Keratinocyte (primary cell): ENCODE data around the gene LDB2. TPM values are rescaled to one million over a fixed set of nuclear protein-coding genes. Genes with fewer than 3 reads are reported as not detected.

ENCODE experiments used
- DNase-seq: peaks from one replicate; pipeline ENCODE4 v3.0.0-alpha.2; 2011; ENCODE audit warnings: low read depth, missing footprints, low spot score
- FAIRE-seq: peaks from 2 replicates; lab custom pipeline; 2011; peaks lifted over from hg19 to GRCh38; lab: Jason Lieb, UNC
- H2AFZ ChIP-seq: 2 replicates; pipeline ENCODE4 v1.6.0; 2012; ENCODE audit warnings: low read length, control low read depth, inconsistent platforms; ENCODE audit not compliant: control insufficient read depth
- H3K27ac ChIP-seq: 2 replicates; pipeline ENCODE4 v1.5.1; 2011; ENCODE audit warnings: low read length; ENCODE audit not compliant: control insufficient read depth, insufficient read depth
- H3K27me3 ChIP-seq: 3 replicates; pipeline ENCODE4 v1.6.0; 2011; ENCODE audit warnings: low read length; ENCODE audit not compliant: control insufficient read depth, insufficient read depth; ENCODE audit errors: extremely low read depth
- H3K36me3 ChIP-seq, 2 experiments: 2 replicates in 1 of 2; 3 replicates in 1 of 2; pipeline ENCODE4 v1.5.1; 2011; ENCODE audit warnings: low read length in 2 of 2, mild to moderate bottlenecking in 1 of 2; ENCODE audit not compliant: control insufficient read depth in 2 of 2, insufficient read depth in 2 of 2; ENCODE audit errors: extremely low read depth in 1 of 2
- H3K4me1 ChIP-seq: 3 replicates; pipeline ENCODE4 v1.5.1; 2011; ENCODE audit warnings: low read length; ENCODE audit not compliant: control insufficient read depth, insufficient read depth; ENCODE audit errors: extremely low read depth
- H3K4me2 ChIP-seq: 3 replicates; pipeline ENCODE4 v1.6.0; 2011; ENCODE audit warnings: low read depth, low read length; ENCODE audit not compliant: control insufficient read depth, insufficient read depth; ENCODE audit errors: extremely low read depth
- H3K4me3 ChIP-seq, 3 experiments: fragments of 200-600 bp in 1 of 3; sonication (generic) in 1 of 3; 2 replicates in 2 of 3; 3 replicates in 1 of 3; pipeline ENCODE4 v1.5.1; 2011 to 2016; ENCODE audit warnings: low read length in 3 of 3, mild to moderate bottlenecking in 3 of 3, control low read depth in 2 of 3, inconsistent platforms in 1 of 3, low read depth in 1 of 3, mixed read lengths in 1 of 3, mixed run types in 1 of 3, moderate library complexity in 1 of 3; ENCODE audit not compliant: control insufficient read depth in 2 of 3, insufficient read depth in 2 of 3; ENCODE audit errors: extremely low read depth in 1 of 3
- H3K79me2 ChIP-seq: 2 replicates; pipeline ENCODE4 v1.6.0; 2012; ENCODE audit warnings: low read length; ENCODE audit not compliant: control insufficient read depth, insufficient read depth
- H3K9ac ChIP-seq: 3 replicates; pipeline ENCODE4 v1.6.0; 2011; ENCODE audit warnings: low read length; ENCODE audit not compliant: control insufficient read depth, insufficient read depth; ENCODE audit errors: extremely low read depth
- H3K9me1 ChIP-seq: 3 replicates; pipeline ENCODE4 v1.6.0; 2011; ENCODE audit warnings: low read length; ENCODE audit not compliant: control insufficient read depth, insufficient read depth; ENCODE audit errors: extremely low read depth
- H3K9me3 ChIP-seq: 2 replicates; pipeline ENCODE4 v1.5.1; 2012; ENCODE audit warnings: low read depth, low read length; ENCODE audit not compliant: control insufficient read depth
- H4K20me1 ChIP-seq: 3 replicates; pipeline ENCODE4 v1.6.0; 2011; ENCODE audit warnings: low read length; ENCODE audit not compliant: control insufficient read depth, insufficient read depth; ENCODE audit errors: extremely low read depth
- CTCF ChIP-seq, 3 experiments: IDR thresholded peaks in 1 of 3; conservative IDR thresholded peaks in 1 of 3; optimal IDR thresholded peaks in 1 of 3; 2 replicates in 2 of 3; 3 replicates in 1 of 3; pipeline versions ENCODE3 to v1.5.1; 2011; ENCODE audit warnings: low read length in 3 of 3, mild to moderate bottlenecking in 3 of 3, moderate library complexity in 2 of 3, control low read depth in 1 of 3, inconsistent platforms in 1 of 3; ENCODE audit not compliant: insufficient read depth in 2 of 3; ENCODE audit errors: extremely low read depth in 1 of 3
- EZH2 ChIP-seq: IDR thresholded peaks from one replicate; pipeline ENCODE4 v1.6.1; 2012; ENCODE audit warnings: inconsistent platforms, mild to moderate bottlenecking, low read length, moderate library complexity
- dilution Hi-C: fragments of 300-500 bp; cut with MboI; formaldehyde crosslinking; loops from one replicate; pipeline ENCODE4 v1.7.0; 2020; ENCODE audit warnings: low sequenced_read_pairs; ENCODE audit not compliant: extremely low pct_ligation_motif_present
- polyA plus RNA-seq, 5 experiments: library from polyadenylated mRNA; depleted of rRNA in 3 of 5; stranded (reverse) in 3 of 5; stranded (forward) in 1 of 5; unstranded in 1 of 5; fragments of >200 nt; gene quantifications; 1 replicate in 1 of 5; 2 replicates in 3 of 5; 3 replicates in 1 of 5; pipeline versions ENCODE4 v1.2.1 to v1.2.3, GENCODE V29; 2011 to 2012; ENCODE audit warnings: missing spikeins in 2 of 5, low read depth in 1 of 5, low replicate concordance in 1 of 5

LDB2 gene
- polyA plus RNA-seq, 1 donor (not counting 4 experiments of a cell fraction or from before 2014, with no cell fraction given) = not detected

- no peak overlapping the region for H2AFZ ChIP-seq
- no peak for TF ChIP-seq CTCF (optimal IDR thresholded peaks at IDR 0.05 in 1 of 3, IDR thresholded peaks at IDR 0.05 in 1 of 3, conservative IDR thresholded peaks at IDR 0.05 in 1 of 3; ENCODE audit: extremely low read depth in 1 of 3, insufficient read depth in 2 of 3, low read length in 3 of 3)
- no peak for TF ChIP-seq EZH2
- no peak overlapping the region for H3K9ac ChIP-seq
- no peaks in the 10 kb centered on the region for H3K79me2 ChIP-seq
- DNase-seq (no peak), FAIRE-seq (no peak)
- no peak overlapping the region for H3K4me3 ChIP-seq
- no peak overlapping the region for H3K4me2 ChIP-seq
- H4K20me1 ChIP-seq = no peaks in the 10 kb centered on the region
- no peaks in the 10 kb centered on the region for H3K9me3 ChIP-seq
- no peak overlapping the region for H3K27ac ChIP-seq
- no peaks in the 10 kb centered on the region for H3K27me3 ChIP-seq
- no peaks in the 10 kb centered on the region for H3K9me1 ChIP-seq
- no peaks in the 10 kb centered on the region for H3K36me3 ChIP-seq
- dilution Hi-C loops = no loop called here
- H3K4me1 ChIP-seq = no peaks in the 10 kb centered on the region
Measured at GRCh38 chr4:16661813-16662212, 236.6 kb downstream of the LDB2 start.

DNA sequence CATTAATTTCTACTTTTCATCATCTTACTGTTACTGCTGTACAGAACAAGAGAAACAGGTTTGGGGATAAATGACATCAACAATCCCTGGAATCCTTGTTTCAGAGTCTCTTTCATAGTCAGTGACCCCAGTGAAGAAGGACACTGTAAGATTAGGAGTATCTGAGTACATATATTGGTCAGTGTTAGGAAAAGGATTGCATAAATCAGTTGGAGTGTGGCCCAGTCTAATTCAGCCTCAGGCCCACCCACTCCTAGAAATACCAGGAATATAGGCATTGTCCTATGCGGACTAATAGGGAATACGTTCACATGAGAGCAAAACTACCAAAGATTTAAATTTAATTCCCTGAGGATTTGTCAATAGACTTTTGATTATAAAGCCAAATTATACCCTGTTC, 237.8 kb downstream of the LDB2 start:
- TF ChIP-seq CTCF (optimal IDR thresholded peaks at IDR 0.05 in 1 of 3, IDR thresholded peaks at IDR 0.05 in 1 of 3, conservative IDR thresholded peaks at IDR 0.05 in 1 of 3; ENCODE audit: extremely low read depth in 1 of 3, insufficient read depth in 2 of 3, low read length in 3 of 3) = no peak
- TF ChIP-seq EZH2 = no peak
- FAIRE-seq = no peak
- H3K36me3 ChIP-seq = no peaks in the 10 kb centered on the region

More for the DNA sequence above, 237.8 kb downstream of the LDB2 start:
- dilution Hi-C loops = no loop called here
- Histone ChIP-seq H3K4me1 (no peaks in the 10 kb centered on the region), H3K27me3 (no peaks in the 10 kb centered on the region), H3K9me1 (no peaks in the 10 kb centered on the region), H3K4me2 (no peak overlapping the region), H4K20me1 (no peaks in the 10 kb centered on the region), H2AFZ (no peak overlapping the region), H3K27ac (no peak overlapping the region), H3K9me3 (no peaks in the 10 kb centered on the region), H3K79me2 (no peaks in the 10 kb centered on the region), H3K4me3 (no peak overlapping the region), H3K9ac (no peak overlapping the region)
- DNase-seq = no peak
